Measurements from ENCODE around the gene KCNH1.

Gene KCNH1

DNA sequence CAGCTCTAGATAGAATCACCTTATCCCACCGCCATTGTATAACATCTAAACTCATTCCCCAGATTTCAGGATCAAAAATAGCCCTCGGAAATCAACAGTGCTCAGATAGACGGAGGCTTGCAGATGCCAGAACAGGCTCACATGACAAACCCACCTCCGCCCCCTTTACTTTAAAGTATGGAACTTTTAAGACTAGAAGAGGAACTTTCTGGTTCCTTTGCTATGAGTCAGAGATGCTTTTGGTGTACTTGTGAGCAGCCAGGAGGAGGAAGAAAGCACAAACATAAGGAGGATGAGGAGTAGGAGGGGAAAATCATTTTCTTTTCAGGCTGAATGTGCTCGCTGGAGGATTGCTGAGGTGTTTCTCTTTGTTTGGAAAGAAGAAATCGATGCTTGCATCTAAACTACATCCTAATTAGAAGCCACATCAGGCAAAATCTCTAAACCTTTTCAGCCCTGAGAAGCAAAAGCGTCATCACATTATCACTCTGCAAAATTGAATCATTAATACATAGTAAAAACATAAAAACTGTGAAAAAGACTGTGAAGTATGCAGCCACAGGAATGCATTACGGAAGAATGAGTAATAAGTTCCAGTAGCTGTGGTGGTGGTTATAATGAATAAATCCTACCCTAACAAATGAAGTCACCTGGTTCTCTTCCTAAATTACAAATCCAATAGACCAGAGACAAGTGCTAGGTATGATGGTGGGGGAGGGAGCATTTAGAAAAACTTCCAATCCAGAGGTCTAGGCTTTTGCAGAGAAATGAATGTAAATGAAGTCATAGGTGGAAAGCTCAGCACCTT, 251.3 kb downstream of the KCNH1 start:
- DNase-seq (ENCODE audit: low read depth in 2 of 3, low spot score in 1 of 3): no peak

DNA sequence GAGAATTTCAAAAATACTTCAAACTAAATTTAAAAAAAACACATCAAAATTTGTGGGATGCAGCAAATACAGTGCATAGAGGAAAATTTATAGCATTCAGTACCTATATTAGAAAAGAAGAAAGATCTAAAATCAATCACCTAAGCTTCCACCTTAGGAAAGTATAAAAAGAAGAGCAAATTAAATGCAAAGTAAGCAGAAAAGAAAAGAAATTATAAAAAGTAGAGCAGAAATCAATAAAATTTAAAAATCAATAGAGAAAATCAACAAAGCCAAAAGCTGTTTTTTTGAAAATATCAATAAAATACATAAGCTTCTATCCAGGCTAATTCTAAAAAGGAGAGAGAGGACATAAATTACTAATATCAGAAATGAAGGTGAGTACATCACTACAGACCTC, 255.4 kb downstream of the KCNH1 start:
- no peak for DNase-seq (ENCODE audit: low read depth in 2 of 3, low spot score in 1 of 3)

DNA sequence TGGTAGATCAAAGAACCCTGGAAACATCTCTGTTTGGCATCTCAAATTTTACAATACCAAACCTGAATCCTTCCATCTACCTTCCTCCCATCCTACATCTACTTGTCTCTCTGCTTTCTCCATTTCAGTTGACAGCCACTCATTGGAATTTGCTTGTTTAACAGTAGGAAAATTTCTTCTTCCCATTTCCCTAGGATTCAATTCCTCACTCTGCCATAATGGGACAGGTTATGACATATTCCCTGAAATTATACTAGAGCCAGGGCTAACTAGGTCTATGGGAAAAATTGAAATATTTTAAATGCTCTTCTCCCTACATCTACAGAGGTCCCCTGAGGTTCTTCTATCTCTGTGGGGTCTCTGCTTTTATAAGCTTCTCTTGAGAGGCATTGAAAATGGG, 257.7 kb downstream of the KCNH1 start:
- DNase-seq (ENCODE audit: low read depth in 2 of 3, low spot score in 1 of 3): no peak

- no peak for DNase-seq (ENCODE audit: low read depth in 2 of 3, low spot score in 1 of 3)
These were observed 267.4 kb downstream of the KCNH1 start for GRCh38 chr1:210866532-210866931.

GRCh38 chr1:210857705-210858104, 276.2 kb downstream of the KCNH1 start:
- DNase-seq (ENCODE audit: low read depth in 2 of 3, low spot score in 1 of 3): no peak

- no peak for DNase-seq (ENCODE audit: low read depth in 2 of 3, low spot score in 1 of 3)
These were observed 276.7 kb downstream of the KCNH1 start for GRCh38 chr1:210857146-210857663.

DNA sequence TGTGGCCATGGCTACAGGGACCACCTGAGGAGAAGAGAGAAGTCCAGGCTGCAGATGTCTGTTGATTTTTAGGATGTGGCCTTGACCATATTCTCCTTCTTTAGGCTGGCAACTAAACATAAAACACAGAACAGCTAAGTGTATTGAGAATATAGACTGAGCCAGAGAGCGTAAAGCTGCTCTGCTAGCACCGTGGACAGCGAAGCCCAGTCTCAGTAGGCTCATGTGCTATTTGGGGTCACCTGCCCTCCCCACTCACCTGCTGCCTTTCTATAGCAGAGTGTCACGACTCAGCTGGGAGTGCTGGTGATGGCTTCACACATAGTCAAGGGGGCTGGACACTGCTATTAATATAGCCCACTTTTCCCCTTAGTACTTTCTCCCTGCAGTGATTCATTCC, 278.5 kb downstream of the KCNH1 start:
- no peak for DNase-seq (ENCODE audit: low read depth in 2 of 3, low spot score in 1 of 3)

DNA sequence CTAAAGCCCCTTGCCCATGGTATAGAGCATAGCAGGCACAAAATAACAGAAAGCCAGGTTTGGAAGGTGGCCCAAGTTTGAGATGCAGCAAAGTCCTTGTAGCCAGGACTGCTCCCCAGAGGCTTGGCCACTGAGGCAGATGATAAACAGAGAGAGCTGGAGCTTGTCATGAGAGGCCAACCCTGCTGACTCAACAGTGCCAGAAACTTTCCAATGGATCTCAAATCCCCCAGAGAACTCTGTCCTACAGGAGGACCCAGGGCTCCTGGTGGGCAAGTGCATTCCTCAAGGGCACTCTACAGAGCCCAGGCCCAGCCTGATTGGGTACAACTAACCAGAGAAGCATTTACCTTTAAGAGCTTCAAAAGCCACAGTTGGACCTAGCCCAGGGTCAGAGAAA, 280.7 kb downstream of the KCNH1 start:
- no peak for DNase-seq (ENCODE audit: low read depth in 2 of 3, low spot score in 1 of 3)

DNA sequence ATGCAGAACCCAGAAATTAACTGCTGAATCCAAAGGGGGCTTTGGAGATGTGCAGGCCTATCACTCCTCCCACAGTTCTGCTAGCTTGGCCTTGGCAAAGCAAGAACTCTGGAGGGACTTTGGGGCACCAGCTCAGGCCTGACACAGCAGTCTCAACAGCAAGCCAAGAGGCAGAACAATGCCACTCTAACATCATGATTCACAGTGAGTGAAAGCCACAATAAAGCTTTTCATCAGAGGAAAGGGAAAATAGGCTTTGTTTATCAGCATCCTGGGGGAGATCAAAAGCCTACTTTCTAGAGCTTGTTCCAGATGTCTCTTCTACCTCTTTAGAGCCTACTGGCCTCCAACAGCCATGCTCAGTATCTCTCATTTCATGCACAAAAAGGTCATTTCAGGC, 283.4 kb downstream of the KCNH1 start:
- DNase-seq (ENCODE audit: low read depth in 2 of 3, low spot score in 1 of 3): no peak

GRCh38 chr1:210848474-210848873, 285.5 kb downstream of the KCNH1 start:
- DNase-seq (ENCODE audit: low read depth in 2 of 3, low spot score in 1 of 3): no peak

- no peak for DNase-seq (ENCODE audit: low read depth in 2 of 3, low spot score in 1 of 3)
These were observed 291.9 kb downstream of the KCNH1 start for GRCh38 chr1:210841926-210842625.

DNA sequence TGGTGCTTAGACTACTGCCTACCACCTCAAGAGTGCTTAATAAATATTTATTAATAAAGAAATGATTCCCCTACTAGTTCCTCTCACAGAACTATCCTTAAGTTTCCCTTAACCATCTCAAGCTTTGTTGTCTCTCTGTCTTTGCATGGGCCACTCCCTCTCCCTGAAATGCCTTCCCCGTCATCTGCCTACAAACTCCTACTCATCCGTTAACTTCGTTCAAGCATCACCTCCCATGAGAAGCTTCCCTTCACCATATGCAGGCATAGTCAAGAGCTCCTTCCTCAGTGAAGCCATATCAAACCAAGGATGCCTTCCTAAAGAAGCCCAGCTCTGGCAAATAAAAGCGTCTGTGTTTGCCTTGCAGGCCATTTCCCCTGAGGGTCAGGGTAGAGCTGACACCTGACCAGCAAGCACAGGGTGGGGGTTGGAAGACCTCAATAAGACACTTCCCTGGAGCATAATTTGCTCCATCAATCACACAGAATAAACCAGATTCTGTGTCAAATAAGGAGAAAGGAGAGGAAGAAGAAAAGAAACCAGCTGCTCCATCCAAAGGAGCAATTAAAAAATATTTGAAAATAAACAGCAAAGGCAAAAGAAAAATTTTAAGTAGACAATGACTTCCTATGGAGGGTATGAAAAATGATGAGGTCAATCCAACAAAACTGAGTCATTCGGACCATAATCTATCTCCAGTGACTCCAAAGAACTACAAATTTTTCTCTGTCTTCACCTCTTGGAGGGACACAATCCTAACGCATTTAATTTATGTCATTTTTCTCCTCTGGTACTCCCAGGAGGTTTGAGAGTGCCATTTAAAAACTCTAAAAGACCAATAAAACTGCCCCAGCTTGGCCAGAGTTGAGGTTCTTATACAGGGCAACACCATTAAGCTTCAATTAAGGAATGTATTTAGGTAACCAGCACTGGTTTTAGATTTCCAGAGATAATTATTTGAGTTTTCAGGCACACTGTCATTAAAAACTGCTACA, 303.6 kb downstream of the KCNH1 start:
- DNase-seq (ENCODE audit: low read depth in 2 of 3, low spot score in 1 of 3): no peak

- no peak for DNase-seq (ENCODE audit: low read depth in 2 of 3, low spot score in 1 of 3)
These were observed 304.9 kb downstream of the KCNH1 start for GRCh38 chr1:210828996-210829596.

DNA sequence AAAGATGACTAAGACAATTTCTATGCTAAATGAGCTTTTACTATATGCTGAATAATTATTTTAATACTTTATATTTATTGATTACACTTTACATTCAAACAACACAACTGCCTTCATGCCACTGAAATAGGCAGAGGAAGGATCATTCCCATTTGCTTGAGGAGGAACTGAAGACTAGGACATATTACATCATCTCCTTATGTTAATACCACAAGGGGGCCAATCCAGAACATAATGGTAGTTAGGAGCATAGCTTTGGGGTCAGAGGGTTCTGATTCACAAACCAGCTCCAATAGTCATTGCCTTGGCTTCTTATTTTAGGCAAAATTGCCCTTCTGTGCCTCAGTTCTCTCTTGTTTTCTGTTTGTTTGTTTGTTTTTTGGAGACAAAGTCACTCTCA, 306.5 kb downstream of the KCNH1 start:
- no peak for DNase-seq (ENCODE audit: low read depth in 2 of 3, low spot score in 1 of 3)

GRCh38 chr1:210826686-210827085, 307.3 kb downstream of the KCNH1 start:
- no peak for DNase-seq (ENCODE audit: low read depth in 2 of 3, low spot score in 1 of 3)

DNA sequence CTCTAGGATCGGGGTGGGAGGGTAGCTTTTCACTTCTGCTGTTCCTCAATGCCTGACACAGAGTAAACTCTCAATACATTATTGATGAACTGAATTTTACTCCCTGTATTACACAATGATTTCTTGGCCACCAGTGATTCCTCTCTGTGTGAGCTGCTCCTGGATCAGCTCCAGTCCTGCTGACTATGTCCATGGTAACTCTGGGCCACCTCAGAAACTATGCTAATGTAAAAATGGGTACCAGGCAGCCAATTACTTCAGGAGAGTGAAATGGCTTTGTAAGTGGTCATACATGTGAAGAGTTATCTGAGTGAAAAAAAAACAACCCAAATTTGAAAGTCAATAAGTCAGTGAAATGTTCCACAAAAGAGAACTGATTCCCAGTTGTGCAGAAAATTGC, 311.0 kb downstream of the KCNH1 start:
- no peak for DNase-seq (ENCODE audit: low read depth in 2 of 3, low spot score in 1 of 3)

- DNase-seq (ENCODE audit: low read depth in 2 of 3, low spot score in 1 of 3): no peak
These were observed 311.7 kb downstream of the KCNH1 start for GRCh38 chr1:210822241-210822640.

- DNase-seq (ENCODE audit: low read depth in 2 of 3, low spot score in 1 of 3): no peak
These were observed 312.3 kb downstream of the KCNH1 start for GRCh38 chr1:210821615-210822014.

- DNase-seq (ENCODE audit: low read depth in 2 of 3, low spot score in 1 of 3): no peak
These were observed 314.7 kb downstream of the KCNH1 start for GRCh38 chr1:210819266-210819665.

GRCh38 chr1:210817385-210818275, 316.3 kb downstream of the KCNH1 start:
- DNase-seq (ENCODE audit: low read depth in 2 of 3, low spot score in 1 of 3): no peak
